ENCODE results near the gene BACH2.
"Not testable (repeated sequence)": the region's sequence is repeated elsewhere in the genome, so short reads cannot be mapped to it uniquely, and the experiment has no call there.

Gene BACH2

GRCh38 chr6:89927791-89928550 lies 368.7 kb downstream of the BACH2 start:
- DNase-seq = no peak

- DNase-seq = no peak
Observed at GRCh38 chr6:89927264-89927663, 369.4 kb downstream of the BACH2 start.

GRCh38 chr6:89925826-89926225 lies 370.8 kb downstream of the BACH2 start:
- DNase-seq = no peak

- DNase-seq = no peak
Observed at GRCh38 chr6:89924231-89924630, 372.4 kb downstream of the BACH2 start.

GRCh38 chr6:89921691-89922090 lies 375.0 kb downstream of the BACH2 start:
- DNase-seq = no peak

GRCh38 chr6:89921197-89921596 lies 375.4 kb downstream of the BACH2 start:
- no peak for DNase-seq

- no peak for DNase-seq
Observed at GRCh38 chr6:89917801-89918366, 378.8 kb downstream of the BACH2 start.

- no peak for DNase-seq
Observed at GRCh38 chr6:89917216-89917615, 379.4 kb downstream of the BACH2 start.

- DNase-seq = no peak
Observed at GRCh38 chr6:89916136-89916920, 380.3 kb downstream of the BACH2 start.

GRCh38 chr6:89910902-89911240 lies 385.8 kb downstream of the BACH2 start:
- DNase-seq = no peak

- not testable (repeated sequence) for DNase-seq
Observed at GRCh38 chr6:89910001-89910901, 386.4 kb downstream of the BACH2 start.

- no peak for DNase-seq
Observed at GRCh38 chr6:89895276-89895874, 401.3 kb downstream of the BACH2 start.

- DNase-seq = no peak
Observed at GRCh38 chr6:89894169-89894568, 402.5 kb downstream of the BACH2 start, which contains the start of gene GJA10. TSS of gene GJA10 (plus strand) at chr6:89894469. CDS start at chr6:89894469, 0 bp downstream.

GRCh38 chr6:89892577-89892976 lies 404.1 kb downstream of the BACH2 start:
- DNase-seq = not testable (repeated sequence)

GRCh38 chr6:89890845-89891528 lies 405.7 kb downstream of the BACH2 start:
- not testable (repeated sequence) for DNase-seq

- no peak for DNase-seq
Observed at GRCh38 chr6:89888871-89889270, 407.8 kb downstream of the BACH2 start.

GRCh38 chr6:89888138-89888514 lies 408.5 kb downstream of the BACH2 start:
- DNase-seq = no peak

- DNase-seq = no peak
Observed at GRCh38 chr6:89887452-89888137, 409.0 kb downstream of the BACH2 start.

- no peak for DNase-seq
Observed at GRCh38 chr6:89886378-89887120, 410.1 kb downstream of the BACH2 start.
